ENCODE data around the gene CD109. TPM values are rescaled to one million over a fixed set of nuclear protein-coding genes. Genes with fewer than 3 reads are reported as not detected.

Gene CD109
- total and polyA plus RNA-seq, 10 donors = 0.17 to 6.9 (median 3.8) TPM

- H3K27me3 ChIP-seq (replicated peaks in 1 of 7) = no peaks in the 10 kb centered on the region
- WGBS, 5 donors = 90 to 97% (median 96%) methylated on average over 6 of the region's 6 CpGs
Measured at GRCh38 chr6:73797861-73798260, 101.9 kb downstream of the CD109 start.

DNA sequence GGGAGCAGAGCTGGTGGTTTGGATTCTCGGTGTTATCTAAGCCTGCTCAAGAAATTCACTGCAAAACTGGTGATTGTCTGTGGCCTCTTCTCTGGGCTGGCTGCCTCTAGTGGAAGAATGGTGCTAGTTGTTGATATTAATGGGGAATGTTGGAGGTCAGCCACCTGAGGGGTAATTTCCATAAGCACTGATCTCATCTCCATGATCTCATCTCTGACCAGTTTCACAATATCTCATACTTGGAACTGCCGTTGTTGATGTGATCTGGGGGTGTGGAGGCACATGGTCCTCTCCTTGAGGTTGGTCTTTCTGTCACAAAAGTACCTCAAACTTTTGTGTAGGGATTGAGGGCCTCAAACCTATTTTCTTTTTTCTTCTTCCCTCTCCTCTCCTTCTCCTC, 102.6 kb downstream of the CD109 start:
- TF ChIP-seq CTCF (IDR thresholded peaks at IDR 0.05 in 8 of 11, conservative IDR thresholded peaks at IDR 0.05 in 3 of 11) (no peak), POLR2AphosphoS5 (IDR thresholded peaks at IDR 0.05) (no peak), POLR2A (IDR thresholded peaks at IDR 0.05) (no peak)
- Histone ChIP-seq H3K27ac (no peak overlapping the region), H3K27me3 (replicated peaks in 1 of 7) (no peaks in the 10 kb centered on the region), H3K36me3 (no peaks in the 10 kb centered on the region), H3K9me3 (no peaks in the 10 kb centered on the region), H3K4me1 (no peaks in the 10 kb centered on the region), H3K4me3 (no peak overlapping the region)
- no peak for DNase-seq
- WGBS, 5 donors = 58 to 76% (median 67%) methylated on average over 2 of the region's 2 CpGs
- intact Hi-C loops (cut with DNase I; ENCODE audit: low total_unique reads) = no loop called here

More at GRCh38 chr6:73797861-73798260, 101.9 kb downstream of the CD109 start:
- TF ChIP-seq POLR2A (IDR thresholded peaks at IDR 0.05) = no peak
- no peak for TF ChIP-seq POLR2AphosphoS5 (IDR thresholded peaks at IDR 0.05)
- no peak for TF ChIP-seq CTCF (IDR thresholded peaks at IDR 0.05 in 8 of 11, conservative IDR thresholded peaks at IDR 0.05 in 3 of 11)
- no peak for DNase-seq
- Histone ChIP-seq H3K4me1 (no peaks in the 10 kb centered on the region), H3K4me3 (no peak overlapping the region), H3K9me3 (no peaks in the 10 kb centered on the region), H3K36me3 (no peaks in the 10 kb centered on the region), H3K27ac (no peak overlapping the region)
- intact Hi-C loops (cut with DNase I; ENCODE audit: low total_unique reads) = no loop called here

DNA sequence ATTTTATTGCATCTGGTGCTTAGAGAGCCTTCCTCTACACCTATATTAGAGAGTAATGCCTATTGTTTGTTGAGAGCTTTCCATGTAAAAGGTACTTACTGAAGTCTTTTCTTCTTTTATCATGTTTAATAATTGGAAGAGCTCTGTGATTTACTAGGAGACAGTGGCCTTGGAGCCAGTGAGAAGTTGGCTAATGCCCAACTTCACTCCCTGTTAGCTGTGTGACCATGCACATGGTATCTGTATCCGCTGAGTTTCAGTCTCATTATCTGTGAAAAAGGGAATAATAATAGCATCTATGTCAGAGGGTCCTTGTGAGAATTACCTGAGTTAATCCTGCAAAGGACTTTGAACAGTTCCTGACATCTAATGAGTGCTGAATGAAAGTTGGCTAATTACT, 105.0 kb downstream of the CD109 start:
- Histone ChIP-seq H3K27me3 (replicated peaks in 1 of 7) (no peaks in the 10 kb centered on the region), H3K4me3 (no peak overlapping the region), H3K4me1 (no peaks in the 10 kb centered on the region), H3K36me3 (no peaks in the 10 kb centered on the region), H3K9me3 (no peaks in the 10 kb centered on the region), H3K27ac (no peak overlapping the region)
- DNase-seq = no peak
- intact Hi-C loops (cut with DNase I; ENCODE audit: low total_unique reads) = no loop called here
- WGBS, 5 donors = 55 to 86% (median 78%) methylated on average over 1 of the region's 1 CpG
- TF ChIP-seq POLR2A (IDR thresholded peaks at IDR 0.05) (no peak), POLR2AphosphoS5 (IDR thresholded peaks at IDR 0.05) (no peak), CTCF (IDR thresholded peaks at IDR 0.05 in 8 of 11, conservative IDR thresholded peaks at IDR 0.05 in 3 of 11) (no peak)

GRCh38 chr6:73801652-73802268, 105.8 kb downstream of the CD109 start:
- Histone ChIP-seq H3K9me3 (no peaks in the 10 kb centered on the region), H3K27me3 (replicated peaks in 1 of 7) (no peaks in the 10 kb centered on the region), H3K4me1 (no peaks in the 10 kb centered on the region), H3K4me3 (no peak overlapping the region), H3K27ac (no peak overlapping the region), H3K36me3 (no peaks in the 10 kb centered on the region)
- intact Hi-C loops (cut with DNase I; ENCODE audit: low total_unique reads) = no loop called here
- WGBS, 5 donors = 88 to 100% (median 92%) methylated on average over 1 of the region's 1 CpG
- DNase-seq = no peak
- no peak for TF ChIP-seq POLR2A (IDR thresholded peaks at IDR 0.05)
- no peak for TF ChIP-seq CTCF (IDR thresholded peaks at IDR 0.05 in 8 of 11, conservative IDR thresholded peaks at IDR 0.05 in 3 of 11)
- TF ChIP-seq POLR2AphosphoS5 (IDR thresholded peaks at IDR 0.05) = no peak
